Colonic mucosa (tissue), 4 donors: ENCODE measurements around the gene RPUSD1. TPM values are rescaled to one million over a fixed set of nuclear protein-coding genes. Genes with fewer than 3 reads are reported as not detected.

Source experiments
- DNase-seq: peaks from one replicate; pipeline ENCODE4 v3.0.0-alpha.2; 2020
- H3K27ac ChIP-seq: fragments of 200-600 bp; one replicate; pipeline ENCODE4 v1.8.0; 2021
- H3K27me3 ChIP-seq: fragments of 200-600 bp; one replicate; pipeline ENCODE4 v1.8.0; 2021
- H3K36me3 ChIP-seq: fragments of 200-600 bp; one replicate; pipeline ENCODE4 v1.8.0; 2021
- H3K4me1 ChIP-seq: fragments of 200-600 bp; one replicate; pipeline ENCODE4 v1.8.0; 2021; ENCODE audit warnings: mild to moderate bottlenecking
- H3K4me3 ChIP-seq: fragments of 200-600 bp; one replicate; pipeline ENCODE4 v1.8.0; 2021
- H3K9ac ChIP-seq, 2 donors: one replicate each; pipeline ENCODE4 v1.7.0; 2013; ENCODE audit warnings: control low read depth in 2 of 2, low read depth in 2 of 2, low read length in 2 of 2
- H3K9me3 ChIP-seq: fragments of 200-600 bp; one replicate; pipeline ENCODE4 v1.8.0; 2021
- CTCF ChIP-seq: fragments of 200-600 bp; IDR thresholded peaks from one replicate; pipeline ENCODE4 v1.8.0; 2022; ENCODE audit warnings: antibody characterized with exemption, mild to moderate bottlenecking
- intact Hi-C: fragments of 100-400 bp; cut with DNase I; formaldehyde crosslinking; loops from one replicate; pipeline ENCODE4 v1.14.1; 2022
- total RNA-seq, 2 donors: library from RNA; stranded (reverse); fragmentation: NEBNext Ultra II Directional in 1 of 2; extraction: Animal tissue kit (Norgen Biotek cat#: 25700) in 1 of 2; gene quantifications; one replicate each; pipeline ENCODE4 v1.2.1, GENCODE V29; 2021
- donor health status: healthy.
- donor health status: DM: no; HTN: no; CAD: no.
- donor health status: DM: no; HTN: no; CAD: no.

Gene RPUSD1
- total RNA-seq, 2 donors from 2014 or later = 17.3 to 35.6 TPM

GRCh38 chr16:761625-762513, 26.3 kb downstream of the RPUSD1 start:
- TF ChIP-seq CTCF = no peak
- no peak overlapping the region for H3K9ac ChIP-seq
- H3K27me3 ChIP-seq = peaks cover 4% of the 10 kb centered on the region
- H3K4me3 ChIP-seq = no peak overlapping the region
- H3K4me1 ChIP-seq = no peaks in the 10 kb centered on the region
- intact Hi-C loops = no loop called here
- H3K9me3 ChIP-seq = no peaks in the 10 kb centered on the region
- no peak overlapping the region for H3K27ac ChIP-seq
- no peaks in the 10 kb centered on the region for H3K36me3 ChIP-seq
- no peak for DNase-seq

- H3K27me3 ChIP-seq = peaks cover 4% of the 10 kb centered on the region
- H3K9me3 ChIP-seq = no peaks in the 10 kb centered on the region
- TF ChIP-seq CTCF = no peak
- no peaks in the 10 kb centered on the region for H3K36me3 ChIP-seq
- intact Hi-C loops = no loop called here
- no peak within 1 kb of the TSS for H3K9ac ChIP-seq
- no peak for DNase-seq
- H3K4me3 ChIP-seq = no peak within 1 kb of the TSS
- no peaks in the 10 kb centered on the region for H3K4me1 ChIP-seq
- H3K27ac ChIP-seq = no peak within 1 kb of the TSS
Observed at GRCh38 chr16:760545-761343, 27.4 kb downstream of the RPUSD1 start, which contains the start of gene MSLN. Gene MSLN (plus strand): TSS chr16:760734. CDS start chr16:762681, 1,947 bp downstream.

- Histone ChIP-seq H3K9me3 (no peaks in the 10 kb centered on the region), H3K27ac (no peak overlapping the region), H3K9ac (no peak overlapping the region), H3K36me3 (no peaks in the 10 kb centered on the region), H3K4me1 (no peaks in the 10 kb centered on the region), H3K4me3 (no peak overlapping the region), H3K27me3 (peaks cover 4% of the 10 kb centered on the region)
- intact Hi-C loops = no loop called here
- no peak for DNase-seq
- TF ChIP-seq CTCF = no peak
Observed at GRCh38 chr16:760065-760464, 28.1 kb downstream of the RPUSD1 start.

GRCh38 chr16:759110-759910, 28.9 kb downstream of the RPUSD1 start:
- Histone ChIP-seq H3K4me1 (no peaks in the 10 kb centered on the region), H3K27ac (no peak overlapping the region), H3K4me3 (no peak overlapping the region), H3K9me3 (no peaks in the 10 kb centered on the region), H3K27me3 (peaks cover 4% of the 10 kb centered on the region), H3K9ac (no peak overlapping the region), H3K36me3 (no peaks in the 10 kb centered on the region)
- no peak for TF ChIP-seq CTCF
- intact Hi-C loops = no loop called here
- DNase-seq = no peak

- no peak overlapping the region for H3K4me3 ChIP-seq
- no peak for DNase-seq
- no peaks in the 10 kb centered on the region for H3K9me3 ChIP-seq
- no peaks in the 10 kb centered on the region for H3K36me3 ChIP-seq
- H3K9ac ChIP-seq = no peak overlapping the region
- TF ChIP-seq CTCF = no peak
- peaks cover 15% of the 10 kb centered on the region for H3K27me3 ChIP-seq
- intact Hi-C loops = no loop called here
- H3K4me1 ChIP-seq = no peaks in the 10 kb centered on the region
- H3K27ac ChIP-seq = no peak overlapping the region
Observed at GRCh38 chr16:756428-756827, 31.8 kb downstream of the RPUSD1 start.
